Mucosa of gallbladder (tissue), 1 donor: Measurements from ENCODE around the gene GPR55. TPM values are rescaled to one million over a fixed set of nuclear protein-coding genes. Genes with fewer than 3 reads are reported as not detected.

Source experiments
- DNase-seq: peaks from one replicate; pipeline ENCODE4 v3.0.0-alpha.2; 2020; ENCODE audit warnings: low spot score
- total RNA-seq: library from RNA; stranded (reverse); gene quantifications from one replicate; pipeline ENCODE4 v1.2.1, GENCODE V29; 2021
- donor health status: DM: no; HTN: no; CAD: no.

Gene GPR55
- total RNA-seq, 1 donor from 2014 or later = 0.37 TPM

DNA sequence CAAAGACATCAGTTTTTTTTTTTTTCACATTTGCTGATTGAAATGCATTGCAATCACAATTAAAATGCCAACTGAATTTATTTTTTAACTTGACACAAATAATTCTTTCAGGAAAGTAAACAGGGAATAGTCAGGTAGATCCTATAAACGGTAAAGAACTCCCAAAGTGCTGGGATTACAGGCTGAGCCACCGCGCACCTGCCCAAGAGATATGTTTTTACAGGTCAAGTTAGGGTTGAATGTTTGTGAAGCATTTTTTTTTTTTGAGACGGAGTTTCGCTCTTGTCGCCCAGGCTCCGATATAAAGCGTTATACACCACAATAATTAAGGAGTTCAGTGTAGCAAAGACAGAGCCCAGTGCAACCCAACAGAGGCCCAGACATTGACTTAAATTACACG is 45.2 kb downstream of the GPR55 start:
- no peak for DNase-seq

DNA sequence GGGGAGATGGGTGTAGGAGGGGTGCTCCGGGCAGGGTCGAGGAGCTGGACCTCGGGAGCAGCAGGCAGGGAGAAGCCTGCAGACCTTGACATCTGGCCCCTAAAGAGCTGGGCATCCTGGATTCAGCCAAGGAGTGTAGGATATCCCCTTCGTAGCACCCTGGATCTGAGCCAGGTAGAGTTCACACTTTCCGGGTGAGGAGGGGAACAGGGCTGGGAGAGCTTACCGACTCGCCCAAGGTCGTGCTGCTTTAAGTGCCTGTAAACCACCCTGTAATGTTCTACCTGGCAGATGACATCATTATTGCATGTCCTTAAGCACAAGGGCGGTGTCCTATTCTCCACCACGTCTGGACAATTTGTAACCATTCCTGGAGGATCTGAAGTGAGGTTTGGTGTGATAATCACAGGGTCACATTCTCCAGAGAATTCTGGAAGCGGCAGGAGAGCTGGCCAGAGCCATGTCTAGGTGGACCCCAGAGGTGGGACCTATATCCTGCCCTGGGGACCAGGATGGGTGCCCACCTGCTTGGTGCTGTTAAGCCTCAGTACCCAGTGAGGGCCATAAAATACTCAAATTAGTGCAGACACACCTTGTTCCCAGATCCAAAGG is 45.7 kb downstream of the GPR55 start:
- no peak for DNase-seq

DNA sequence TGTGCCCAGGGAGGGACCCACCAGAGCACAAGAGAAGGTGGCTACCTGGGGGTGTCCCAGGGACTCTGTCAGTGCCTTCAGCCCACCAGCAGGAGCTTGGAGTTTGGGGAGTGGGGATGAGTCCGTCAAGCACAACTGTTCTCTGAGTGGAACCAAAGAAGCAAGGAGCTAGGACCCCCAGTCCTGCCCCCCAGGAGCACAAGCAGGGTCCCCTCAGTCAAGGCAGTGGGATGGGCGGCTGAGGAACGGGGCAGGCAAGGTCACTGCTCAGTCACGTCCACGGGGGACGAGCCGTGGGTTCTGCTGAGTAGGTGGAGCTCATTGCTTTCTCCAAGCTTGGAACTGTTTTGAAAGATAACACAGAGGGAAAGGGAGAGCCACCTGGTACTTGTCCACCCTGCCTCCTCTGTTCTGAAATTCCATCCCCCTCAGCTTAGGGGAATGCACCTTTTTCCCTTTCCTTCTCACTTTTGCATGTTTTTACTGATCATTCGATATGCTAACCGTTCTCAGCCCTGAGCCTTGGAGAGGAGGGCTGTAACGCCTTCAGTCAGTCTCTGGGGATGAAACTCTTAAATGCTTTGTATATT is 46.3 kb downstream of the GPR55 start:
- no peak for DNase-seq

DNA sequence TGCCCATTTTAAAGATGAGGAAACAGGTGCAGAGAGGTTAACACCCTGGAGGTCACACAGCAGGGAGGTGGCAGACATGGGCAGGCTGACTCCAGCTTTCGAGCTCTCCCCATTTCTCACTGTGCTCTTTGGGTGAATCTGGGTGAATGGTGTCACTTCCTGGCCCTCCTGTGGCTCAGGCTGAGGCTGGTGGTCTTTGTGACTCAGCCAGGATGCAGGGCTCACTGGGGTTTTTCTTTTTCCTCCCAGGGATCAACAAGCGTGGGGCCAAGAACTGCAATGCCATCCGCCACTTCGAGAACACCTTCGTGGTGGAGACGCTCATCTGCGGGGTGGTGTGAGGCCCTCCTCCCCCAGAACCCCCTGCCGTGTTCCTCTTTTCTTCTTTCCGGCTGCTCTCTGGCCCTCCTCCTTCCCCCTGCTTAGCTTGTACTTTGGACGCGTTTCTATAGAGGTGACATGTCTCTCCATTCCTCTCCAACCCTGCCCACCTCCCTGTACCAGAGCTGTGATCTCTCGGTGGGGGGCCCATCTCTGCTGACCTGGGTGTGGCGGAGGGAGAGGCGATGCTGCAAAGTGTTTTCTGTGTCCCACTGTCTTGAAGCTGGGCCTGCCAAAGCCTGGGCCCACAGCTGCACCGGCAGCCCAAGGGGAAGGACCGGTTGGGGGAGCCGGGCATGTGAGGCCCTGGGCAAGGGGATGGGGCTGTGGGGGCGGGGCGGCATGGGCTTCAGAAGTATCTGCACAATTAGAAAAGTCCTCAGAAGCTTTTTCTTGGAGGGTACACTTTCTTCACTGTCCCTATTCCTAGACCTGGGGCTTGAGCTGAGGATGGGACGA is 47.1 kb downstream of the GPR55 start:
- DNase-seq = no peak

DNA sequence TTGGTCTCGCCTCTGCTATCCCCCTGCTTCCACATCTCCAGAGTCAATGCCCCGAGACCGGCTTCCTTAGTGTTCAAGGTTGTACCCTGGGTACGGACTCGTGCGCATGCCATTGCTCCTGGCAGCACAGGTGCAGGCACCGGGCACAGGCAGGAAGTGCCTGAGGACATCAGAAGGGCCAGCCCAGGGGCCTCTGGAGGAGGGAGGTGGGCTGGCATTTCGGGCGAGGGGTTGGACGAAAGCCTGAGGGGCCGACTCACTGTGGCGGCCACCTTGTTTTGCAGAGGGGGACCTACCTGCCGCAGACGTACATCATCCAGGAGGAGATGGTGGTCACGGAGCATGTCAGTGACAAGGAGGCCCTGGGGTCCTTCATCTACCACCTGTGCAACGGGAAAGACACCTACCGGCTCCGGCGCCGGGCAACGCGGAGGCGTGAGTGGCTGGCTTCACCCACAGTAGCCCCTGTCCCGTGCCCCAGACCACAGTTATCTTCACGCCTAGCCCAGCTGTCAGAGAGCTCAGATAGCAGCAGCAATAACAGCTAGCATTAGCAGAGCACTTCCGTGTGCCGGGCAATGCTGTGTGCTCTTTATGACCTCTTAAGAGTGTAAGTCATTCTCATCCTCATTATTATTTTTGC is 47.8 kb downstream of the GPR55 start:
- no peak for DNase-seq

DNA sequence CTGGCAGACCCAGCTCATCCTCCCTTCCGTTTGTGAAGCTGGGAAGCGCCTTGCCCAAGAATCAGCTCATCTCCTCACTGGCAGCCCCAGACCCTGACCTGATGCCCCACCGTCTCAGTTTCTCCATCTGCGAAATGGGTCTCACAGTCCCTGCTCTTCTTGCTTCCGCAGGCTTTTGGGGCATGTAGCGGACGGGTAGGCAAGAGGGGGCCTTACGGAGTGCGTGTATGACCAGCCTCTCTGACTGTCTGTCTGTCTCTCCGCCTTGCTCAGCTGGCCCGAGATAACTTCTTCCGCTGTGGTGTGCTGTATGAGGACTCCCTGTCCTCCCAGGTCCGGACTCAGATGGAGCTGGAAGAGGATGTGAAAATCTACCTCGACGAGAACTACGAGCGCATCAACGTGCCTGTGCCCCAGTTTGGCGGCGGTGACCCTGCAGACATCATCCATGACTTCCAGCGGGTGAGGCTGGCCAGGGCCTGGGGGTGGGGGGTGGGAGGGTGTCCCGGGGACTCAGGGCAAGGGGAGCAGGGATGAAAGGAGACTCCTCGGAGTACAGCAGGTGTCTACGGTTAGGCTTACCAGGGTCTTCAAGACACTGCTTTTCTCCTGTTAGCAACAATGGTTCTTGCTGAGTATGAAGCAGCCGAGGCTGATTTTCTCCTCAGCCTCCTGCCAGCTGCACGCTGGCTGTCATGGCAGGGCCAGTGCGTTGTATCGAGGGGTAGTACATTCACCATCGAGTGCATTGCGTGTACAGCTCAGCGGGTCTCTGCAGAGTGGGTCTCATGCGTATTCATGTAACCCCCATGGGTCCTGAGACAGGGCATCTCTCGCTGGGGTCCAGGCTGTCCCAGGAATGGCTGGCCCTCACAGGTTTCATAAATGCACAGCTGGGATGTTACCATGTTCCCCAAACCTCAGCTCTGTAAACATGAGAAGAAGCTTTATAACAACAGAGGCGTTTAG is 49.4 kb downstream of the GPR55 start:
- DNase-seq = no peak

DNA sequence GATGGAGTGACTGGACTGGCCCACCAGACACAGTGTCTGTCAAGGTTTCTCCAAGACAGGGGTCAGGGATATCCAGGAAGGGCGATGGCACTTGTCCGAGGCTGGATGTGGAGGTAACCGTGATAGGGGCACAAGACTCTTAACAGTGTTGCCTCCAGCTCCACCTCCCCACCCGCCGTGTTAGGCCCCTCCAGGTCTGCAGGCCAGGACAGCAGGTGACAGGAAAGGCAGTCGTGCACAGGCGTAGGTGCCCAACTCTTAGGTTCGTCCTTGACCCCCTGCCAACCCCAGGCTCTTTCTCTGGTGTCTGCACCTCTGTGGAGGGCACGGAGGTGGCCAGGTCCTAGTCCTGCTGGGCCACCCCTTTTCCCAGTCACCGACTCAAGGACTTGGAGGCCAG is 50.2 kb downstream of the GPR55 start:
- no peak for DNase-seq

DNA sequence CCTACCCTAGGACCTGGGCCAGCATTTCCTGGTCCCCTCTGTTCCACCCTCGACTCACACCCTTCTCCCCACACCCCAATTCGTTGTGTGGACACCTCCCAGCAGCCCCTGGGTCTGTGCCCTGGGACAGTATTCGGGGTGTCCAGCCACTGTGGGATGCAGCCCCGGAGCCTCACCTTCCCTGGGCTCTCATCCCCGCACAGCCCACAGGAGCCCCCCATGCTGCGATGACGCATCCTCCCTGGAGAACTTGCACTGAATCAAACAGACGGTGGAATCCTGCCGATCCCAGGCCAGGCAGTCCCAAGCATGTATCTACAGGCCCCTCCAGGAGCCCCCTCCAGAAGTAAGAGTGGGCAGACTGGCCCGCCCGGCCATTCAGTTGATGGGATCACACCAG is 50.6 kb downstream of the GPR55 start:
- DNase-seq = no peak

DNA sequence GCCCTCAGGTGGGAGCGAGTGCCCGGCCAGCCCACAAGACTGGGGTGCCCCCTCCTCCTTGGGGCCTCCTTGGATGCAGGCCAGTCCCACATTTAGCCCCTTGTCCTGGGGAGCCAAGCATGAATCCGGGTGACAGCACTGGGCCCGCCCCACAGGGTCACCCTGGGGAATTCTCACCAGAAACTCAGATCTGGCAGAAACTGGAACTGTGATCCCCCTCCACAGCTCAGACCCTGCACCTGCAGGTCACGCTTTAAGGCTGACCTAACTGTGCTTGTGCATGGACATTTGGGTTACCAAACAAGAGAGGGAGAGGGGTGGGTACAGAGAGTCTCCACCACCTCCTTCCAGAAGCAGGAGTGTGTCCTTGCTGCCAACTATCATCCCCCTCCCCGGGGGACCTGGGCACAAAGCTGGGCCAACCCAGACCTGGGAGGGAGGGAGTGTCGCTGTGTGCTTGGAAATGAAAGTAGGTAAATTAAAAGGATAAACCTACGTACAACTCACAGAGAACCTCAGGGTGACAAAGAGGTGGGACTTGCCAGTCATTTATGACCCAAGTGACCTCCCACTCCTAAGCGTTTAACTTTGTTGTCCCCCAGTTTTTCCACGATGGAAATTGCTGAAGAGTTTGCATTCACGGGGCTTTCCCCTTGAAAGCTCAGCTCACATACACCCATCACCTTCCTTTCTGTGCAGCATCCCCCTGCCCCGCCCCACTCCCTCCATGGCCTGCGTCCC is 51.2 kb downstream of the GPR55 start:
- no peak for DNase-seq

DNA sequence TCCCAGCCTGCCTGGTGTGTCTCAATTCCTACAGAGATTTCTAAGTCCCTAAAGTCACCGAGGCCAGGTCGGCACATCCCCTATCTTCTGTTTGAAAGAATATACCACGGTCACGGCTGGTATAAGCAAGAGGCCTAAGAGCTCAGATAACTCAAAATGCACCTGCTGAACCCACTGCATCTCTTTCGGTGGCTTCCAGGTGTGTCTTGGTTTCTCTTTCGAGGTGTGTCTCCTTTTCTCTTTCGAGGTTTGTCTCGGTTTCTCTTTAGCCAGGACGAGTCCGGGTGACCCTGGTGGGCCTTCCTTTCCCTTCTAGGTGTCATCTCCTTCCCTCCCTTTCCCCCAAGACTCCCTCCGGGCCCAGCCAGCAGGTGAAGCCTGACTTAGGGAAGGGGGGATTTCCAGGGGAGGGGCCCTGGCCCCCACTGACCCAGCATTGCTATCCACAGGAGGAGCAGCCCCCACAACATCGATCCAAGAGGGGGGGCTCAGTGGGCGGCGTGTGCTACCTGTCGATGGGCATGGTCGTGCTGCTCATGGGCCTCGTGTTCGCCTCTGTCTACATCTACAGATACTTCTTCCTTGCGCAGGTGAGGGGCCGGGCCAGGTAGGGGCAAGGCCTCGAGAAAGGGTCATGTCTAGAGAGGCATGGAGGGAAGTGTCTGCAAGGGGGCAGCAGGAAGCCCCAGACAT is 51.9 kb downstream of the GPR55 start:
- no peak for DNase-seq

DNA sequence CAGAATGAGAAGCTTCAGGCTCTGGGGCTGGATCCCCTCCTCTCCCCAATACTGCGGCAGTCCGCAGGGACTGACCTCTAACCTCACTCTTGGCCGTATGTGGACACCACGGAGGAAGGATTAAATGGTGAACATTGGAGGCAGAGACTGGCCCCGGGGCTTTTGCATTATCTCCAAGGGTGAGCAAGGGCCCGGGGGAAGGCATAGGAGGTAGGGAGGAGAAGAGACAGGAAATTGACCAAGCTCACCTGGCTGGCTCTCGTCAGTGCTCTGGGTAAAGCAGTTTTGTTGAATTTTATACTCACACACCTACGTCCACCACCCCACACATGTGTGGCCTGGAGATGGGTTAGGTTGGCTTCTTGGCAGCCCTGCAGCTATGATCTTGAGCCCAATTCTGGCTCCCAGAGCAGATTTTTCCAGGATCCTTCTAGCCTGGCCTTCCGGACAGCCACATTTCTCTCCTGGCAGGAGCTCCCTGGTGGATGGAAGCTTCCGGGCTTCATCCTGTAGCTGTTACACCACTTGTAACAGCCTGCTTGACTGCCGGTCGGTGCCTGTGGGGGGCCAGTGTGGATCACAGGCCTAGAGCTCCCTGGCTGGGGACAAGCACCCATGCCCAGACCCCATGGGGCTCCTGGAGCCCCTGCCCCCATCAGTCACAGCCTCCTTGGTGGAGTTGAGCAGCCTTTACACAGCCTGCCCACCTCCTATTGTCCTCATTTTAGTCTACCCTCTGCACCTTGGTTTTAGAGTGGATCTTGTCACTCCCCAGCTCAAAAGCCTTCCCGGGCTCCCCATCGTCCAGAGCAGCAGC is 52.7 kb downstream of the GPR55 start:
- no peak for DNase-seq

DNA sequence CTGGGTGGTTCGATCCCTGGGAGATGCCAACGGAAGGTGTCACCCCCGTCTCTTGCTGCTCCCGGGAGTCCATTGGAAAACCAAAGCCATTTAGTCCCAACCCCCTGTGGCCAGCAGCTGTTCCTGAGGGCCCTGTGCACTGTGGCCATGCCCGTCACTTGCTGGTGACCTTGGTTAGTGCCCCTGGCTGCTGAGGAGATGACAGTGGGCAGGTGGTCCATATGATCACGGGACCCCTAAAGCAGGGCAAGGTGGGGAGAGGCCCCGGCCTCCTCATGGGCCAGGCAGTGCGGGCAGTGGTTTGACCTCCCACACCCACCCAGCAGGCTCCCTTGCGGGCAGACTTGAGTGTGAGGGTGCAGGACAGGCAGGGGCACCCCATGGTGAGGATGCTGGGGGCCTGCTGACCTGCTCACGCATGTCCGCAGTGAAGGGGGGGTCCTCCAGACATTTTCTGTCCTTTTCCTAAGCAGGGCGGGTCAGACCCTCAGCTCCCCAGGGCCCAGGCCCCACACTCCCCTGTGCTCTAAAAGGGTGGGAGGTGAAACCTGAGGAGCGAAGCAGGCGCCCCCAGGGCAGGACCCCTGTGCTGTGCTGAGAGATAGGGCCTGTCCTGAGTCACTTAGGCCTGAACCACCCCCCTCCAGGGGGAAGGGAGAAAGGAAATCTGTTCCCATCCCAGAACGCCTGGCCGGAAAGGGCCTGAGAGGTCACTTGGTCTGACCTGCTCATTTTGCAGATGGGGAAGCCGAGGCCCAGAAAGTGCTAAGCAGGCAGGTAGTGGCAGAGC is 53.5 kb downstream of the GPR55 start:
- DNase-seq = no peak

DNA sequence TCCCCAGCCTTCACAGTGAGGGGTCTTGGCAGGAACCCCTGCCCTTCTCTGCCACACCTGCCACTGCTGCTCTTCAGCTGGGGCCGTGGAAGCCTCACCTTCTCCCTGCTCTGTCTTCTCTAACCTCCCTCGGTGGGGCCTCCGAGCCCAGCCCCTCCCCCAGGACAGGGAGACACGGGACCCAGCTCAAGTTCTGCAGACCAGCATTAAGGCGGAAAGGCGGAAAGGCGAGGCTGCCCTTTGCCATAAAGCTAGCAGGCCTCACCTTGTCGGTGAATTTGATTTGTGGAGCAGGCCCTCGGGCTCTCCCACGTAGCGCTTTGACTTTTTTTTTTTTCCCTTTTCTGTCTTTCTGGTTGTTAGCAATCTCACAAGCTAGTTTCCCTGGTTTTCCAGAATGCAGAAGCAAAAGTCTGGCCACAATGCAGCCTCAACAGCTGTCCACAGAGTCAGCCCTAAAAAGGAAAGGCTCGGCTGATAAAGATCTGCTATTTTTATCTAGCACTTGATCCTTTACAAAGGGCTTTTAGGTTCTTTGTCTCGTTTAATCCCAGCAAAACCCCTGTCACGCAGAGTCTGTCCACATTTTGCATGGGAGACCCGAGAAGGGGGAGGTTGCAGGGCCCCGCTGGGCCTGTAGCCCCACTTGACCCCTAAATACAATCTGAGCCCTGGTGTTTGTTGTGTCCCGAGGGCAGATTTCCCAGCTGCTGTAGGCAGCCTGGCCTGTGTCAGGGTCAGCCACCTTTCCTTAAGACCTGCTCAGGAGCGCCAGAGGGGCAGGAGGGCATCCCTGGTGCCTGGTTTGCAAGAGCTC is 54.3 kb downstream of the GPR55 start:
- DNase-seq = no peak

DNA sequence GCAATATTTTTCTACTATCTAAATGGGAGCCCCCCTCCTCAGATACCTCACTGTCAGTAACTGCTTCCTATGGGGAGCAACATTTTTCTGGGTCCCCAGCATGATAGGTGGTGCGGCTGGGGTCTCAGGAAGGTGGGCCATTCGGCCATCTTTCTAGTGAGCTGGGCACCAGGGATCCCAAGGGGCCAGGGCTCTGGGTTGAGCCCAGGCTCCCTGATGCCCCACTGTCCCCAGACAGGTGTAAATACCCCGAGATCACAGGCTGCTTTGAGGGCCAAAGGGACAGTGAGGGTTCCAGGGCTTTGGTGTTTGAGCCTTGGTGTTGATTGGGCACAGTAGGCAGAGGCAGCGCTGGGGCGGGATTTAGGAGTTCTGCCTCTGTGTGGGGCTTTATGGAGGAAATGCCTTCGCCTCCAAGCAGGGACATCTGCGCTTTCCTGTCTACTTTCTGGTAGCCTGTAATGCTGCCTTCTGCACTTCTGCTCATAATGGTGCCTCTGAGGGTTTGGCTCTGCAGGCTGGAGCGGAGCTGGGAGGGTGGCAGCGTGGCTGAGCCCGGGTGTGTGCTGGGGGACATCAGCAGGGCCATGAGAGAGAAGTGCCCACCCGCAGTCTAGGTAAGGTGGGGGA is 55.0 kb downstream of the GPR55 start:
- DNase-seq = no peak

DNA sequence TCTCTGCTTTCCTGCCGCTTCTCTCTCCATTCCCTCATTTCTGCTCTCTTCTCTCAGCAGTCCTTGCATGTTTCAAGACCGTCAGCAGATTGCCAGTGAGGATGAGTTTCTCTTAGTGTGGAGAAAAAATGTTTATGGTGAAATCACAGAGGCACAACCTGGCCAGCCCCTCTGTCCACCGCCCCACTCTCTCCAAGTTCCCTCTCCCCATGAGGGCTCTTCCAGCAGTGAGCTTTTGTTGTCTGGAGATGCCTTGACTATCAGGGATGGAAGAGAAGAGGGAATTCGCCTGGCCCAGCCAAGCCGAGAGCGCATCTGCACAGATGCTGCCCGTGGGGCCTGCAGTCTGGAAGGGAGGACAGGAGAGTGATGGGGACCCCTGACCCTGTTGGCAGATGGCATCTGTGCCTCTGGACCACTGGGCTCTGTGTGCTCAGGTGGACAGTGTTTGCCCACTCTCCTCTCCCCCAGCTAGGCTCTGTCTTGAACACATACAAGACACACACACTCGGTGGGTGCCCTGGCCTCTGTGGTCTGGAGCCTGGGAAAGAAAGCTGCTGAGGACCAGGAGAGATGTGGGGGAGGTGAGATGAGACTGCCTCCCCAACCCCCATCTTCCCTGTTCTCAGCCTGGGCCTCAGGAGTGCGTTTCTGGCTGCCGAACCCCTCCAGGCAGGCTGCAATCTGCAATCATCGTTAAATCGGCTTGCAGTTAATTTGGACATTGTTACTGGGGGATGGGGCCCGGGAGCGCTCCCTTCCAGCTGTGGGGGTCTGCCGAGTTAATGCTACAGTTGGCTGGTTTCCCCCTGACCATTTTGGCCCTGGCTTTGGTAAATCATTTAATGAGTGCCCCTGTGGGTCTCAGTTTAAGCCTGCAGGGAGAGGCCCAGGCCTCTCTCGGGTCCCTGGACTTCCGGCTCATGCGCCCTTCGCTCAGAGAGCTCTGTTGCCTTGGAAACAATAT is 55.8 kb downstream of the GPR55 start:
- no peak for DNase-seq
